Panc1 (cell line): ENCODE results near the gene PRKAG2. TPM values are rescaled to one million over a fixed set of nuclear protein-coding genes. Genes with fewer than 3 reads are reported as not detected.

Experiments used
- ATAC-seq: fragments of 200-7000 bp; cut with Tn5 transposase; 2 replicates; pipeline ENCODE4 v1.9.1; 2020; ENCODE audit warnings: mild to moderate bottlenecking, moderate library complexity
- BruUV-seq: library from RNA; stranded (reverse); fragments of 400-500 nt; replicated peaks from 2 replicates; lab custom pipeline; 2021; lab: Mats Ljungman, UMichigan
- CTCF ChIA-PET: fragments of 300-600 bp; sonication (Branson Sonifier 250); formaldehyde crosslinking; loops from one replicate; lab custom pipeline; 2022; ENCODE audit warnings: antibody characterized with exemption; lab: Charles Lee
- POLR2A ChIA-PET: fragments of 300-600 bp; sonication (Branson Sonifier 250); formaldehyde crosslinking; loops from one replicate; lab custom pipeline; 2022; ENCODE audit warnings: antibody characterized with exemption; lab: Charles Lee
- DNase-seq: peaks from one replicate; pipeline ENCODE4 v3.0.0-alpha.2; 2010; ENCODE audit warnings: low read depth, low spot score
- H3K27ac ChIP-seq: 2 replicates; pipeline ENCODE4 v1.5.1; 2011; ENCODE audit warnings: mild to moderate bottlenecking, low read length, inconsistent platforms
- H3K27me3 ChIP-seq: fragments of 200-500 bp; sonication (Bioruptor generic); 2 replicates; pipeline ENCODE4 v1.6.0; 2014; ENCODE audit warnings: low read length, inconsistent platforms; ENCODE audit not compliant: control insufficient read depth, insufficient read depth
- H3K36me3 ChIP-seq: fragments of 200-500 bp; sonication (Bioruptor generic); 2 replicates; pipeline ENCODE4 v1.5.1; 2014; ENCODE audit warnings: inconsistent platforms, mild to moderate bottlenecking, low read length, moderate library complexity; ENCODE audit not compliant: control insufficient read depth, insufficient read depth
- H3K4me1 ChIP-seq: 2 replicates; pipeline ENCODE4 v1.5.1; 2011; ENCODE audit warnings: inconsistent platforms, mild to moderate bottlenecking, low read length, moderate library complexity; ENCODE audit not compliant: control insufficient read depth, insufficient read depth
- H3K4me3 ChIP-seq, 2 experiments: 2 replicates each; pipeline ENCODE4 v1.5.1; 2011 to 2012; ENCODE audit warnings: low read depth in 2 of 2, low read length in 2 of 2, mild to moderate bottlenecking in 2 of 2, inconsistent platforms in 1 of 2, moderate library complexity in 1 of 2
- H3K9me3 ChIP-seq: fragments of 200-500 bp; sonication (Bioruptor generic); 2 replicates; pipeline ENCODE4 v1.5.1; 2014; ENCODE audit warnings: low read depth, mild to moderate bottlenecking, inconsistent platforms, low read length, moderate library complexity; ENCODE audit not compliant: control insufficient read depth, insufficient read depth
- CTCF ChIP-seq: fragments of 450-650 bp; IDR thresholded peaks from 2 replicates; pipeline ENCODE4 v1.5.1; 2017; ENCODE audit warnings: mild to moderate bottlenecking
- POLR2AphosphoS5 ChIP-seq: IDR thresholded peaks from 2 replicates; pipeline ENCODE4 v1.6.1; 2012; ENCODE audit warnings: mild to moderate bottlenecking, low read depth, low read length, moderate library complexity
- SIN3A ChIP-seq: IDR thresholded peaks from 2 replicates; pipeline ENCODE4 v1.6.1; 2012; ENCODE audit warnings: low read depth, mild to moderate bottlenecking, low read length, moderate library complexity, borderline replicate concordance; ENCODE audit not compliant: insufficient read depth
- TCF7L2 ChIP-seq: IDR thresholded peaks from 2 replicates; pipeline ENCODE4 v1.6.1; 2011; ENCODE audit warnings: mild to moderate bottlenecking, low read depth, low read length, inconsistent platforms
- in situ Hi-C: cut with HindIII; loops from 2 replicates; pipeline ENCODE4 v1.10.0; 2016; ENCODE audit warnings: low sequenced_read_pairs, low pct_unique_long_range_greater_than_20kb
- intact Hi-C: fragments of 100-400 bp; cut with micrococcal nuclease; formaldehyde crosslinking; loops from one replicate; pipeline ENCODE4 v1.10.0; 2022; ENCODE audit not compliant: unreplicated experiment
- total RNA-seq: library from RNA; stranded (reverse); gene quantifications from one replicate; pipeline ENCODE4 v1.2.1, GENCODE V29; 2021; ENCODE audit not compliant: unreplicated experiment
- TF ChIP-seq, protein P1 (sequence below), 2 experiments: IDR thresholded peaks; 2 replicates each; pipeline ENCODE4 v1.6.1; 2011 to 2012; ENCODE audit warnings: low read depth in 2 of 2, control low read depth in 1 of 2, low read length in 1 of 2, mild to moderate bottlenecking in 1 of 2, moderate library complexity in 1 of 2; ENCODE audit not compliant: insufficient read depth in 1 of 2

Gene PRKAG2
- total RNA-seq, 1 experiment from 2014 or later: 71.6 TPM

DNA sequence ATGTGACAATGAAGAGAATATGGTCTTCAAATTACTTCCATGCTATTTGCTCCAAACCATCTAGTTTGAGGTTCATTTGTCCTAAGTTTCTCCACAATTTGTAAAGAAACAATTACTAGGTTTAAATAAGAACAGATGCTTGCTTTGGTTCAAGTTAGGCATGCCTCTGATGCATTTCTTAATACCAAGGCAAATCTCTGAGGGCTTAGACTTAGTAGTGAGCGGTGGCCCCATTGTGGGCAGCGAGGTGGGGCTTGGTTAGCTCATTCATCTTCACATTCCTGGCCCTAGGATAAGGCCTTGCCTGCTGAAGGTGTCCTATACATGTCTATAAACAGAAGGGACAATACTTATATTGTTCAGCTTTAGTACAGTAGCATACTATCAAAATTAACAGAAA is 304.8 kb downstream of the PRKAG2 start:
- CTCF ChIA-PET: interaction anchor here (0.5 kb wide), 1 partner anchor 222 kb away, joined by 3 read pairs; no protein-coding TSS in a partner anchor
- ATAC-seq: no peak
- in situ Hi-C loops (no loop called here), intact Hi-C loops (loop anchor here (5.0 kb wide), 2 partner anchors 55 to 185 kb away; no protein-coding TSS in a partner anchor)
- POLR2A ChIA-PET: no interaction called here
- Histone ChIP-seq H3K27ac (no peak overlapping the region), H3K4me3 (no peak overlapping the region), H3K4me1 (no peaks in the 10 kb centered on the region; the same call in 1 of the 2 replicates), H3K27me3 (no peaks in the 10 kb centered on the region), H3K9me3 (no peaks in the 10 kb centered on the region), H3K36me3 (peaks cover 10% of the 10 kb centered on the region; the same call in 1 of the 2 replicates)
- DNase-seq: no peak
- TF ChIP-seq POLR2AphosphoS5 (no peak), TCF7L2 (no peak), SIN3A (no peak), CTCF (no peak)
- TF ChIP-seq, protein P1, sequence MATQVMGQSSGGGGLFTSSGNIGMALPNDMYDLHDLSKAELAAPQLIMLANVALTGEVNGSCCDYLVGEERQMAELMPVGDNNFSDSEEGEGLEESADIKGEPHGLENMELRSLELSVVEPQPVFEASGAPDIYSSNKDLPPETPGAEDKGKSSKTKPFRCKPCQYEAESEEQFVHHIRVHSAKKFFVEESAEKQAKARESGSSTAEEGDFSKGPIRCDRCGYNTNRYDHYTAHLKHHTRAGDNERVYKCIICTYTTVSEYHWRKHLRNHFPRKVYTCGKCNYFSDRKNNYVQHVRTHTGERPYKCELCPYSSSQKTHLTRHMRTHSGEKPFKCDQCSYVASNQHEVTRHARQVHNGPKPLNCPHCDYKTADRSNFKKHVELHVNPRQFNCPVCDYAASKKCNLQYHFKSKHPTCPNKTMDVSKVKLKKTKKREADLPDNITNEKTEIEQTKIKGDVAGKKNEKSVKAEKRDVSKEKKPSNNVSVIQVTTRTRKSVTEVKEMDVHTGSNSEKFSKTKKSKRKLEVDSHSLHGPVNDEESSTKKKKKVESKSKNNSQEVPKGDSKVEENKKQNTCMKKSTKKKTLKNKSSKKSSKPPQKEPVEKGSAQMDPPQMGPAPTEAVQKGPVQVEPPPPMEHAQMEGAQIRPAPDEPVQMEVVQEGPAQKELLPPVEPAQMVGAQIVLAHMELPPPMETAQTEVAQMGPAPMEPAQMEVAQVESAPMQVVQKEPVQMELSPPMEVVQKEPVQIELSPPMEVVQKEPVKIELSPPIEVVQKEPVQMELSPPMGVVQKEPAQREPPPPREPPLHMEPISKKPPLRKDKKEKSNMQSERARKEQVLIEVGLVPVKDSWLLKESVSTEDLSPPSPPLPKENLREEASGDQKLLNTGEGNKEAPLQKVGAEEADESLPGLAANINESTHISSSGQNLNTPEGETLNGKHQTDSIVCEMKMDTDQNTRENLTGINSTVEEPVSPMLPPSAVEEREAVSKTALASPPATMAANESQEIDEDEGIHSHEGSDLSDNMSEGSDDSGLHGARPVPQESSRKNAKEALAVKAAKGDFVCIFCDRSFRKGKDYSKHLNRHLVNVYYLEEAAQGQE (IDR thresholded peaks at IDR 0.05; ENCODE audit: insufficient read depth in 1 of 2, low read depth in 2 of 2, low read length in 1 of 2): no peak
- BruUV-seq: no TSS peak

GRCh38 chr7:151571471-151571870 is 305.4 kb downstream of the PRKAG2 start:
- ChIA-PET POLR2A (no interaction called here), CTCF (interaction anchor here (0.6 kb wide), 1 partner anchor 49 kb away, joined by 4 read pairs; no protein-coding TSS in a partner anchor)
- DNase-seq: no peak
- Histone ChIP-seq H3K36me3 (peaks cover 10% of the 10 kb centered on the region; the same call in 1 of the 2 replicates), H3K4me1 (no peaks in the 10 kb centered on the region; the same call in 1 of the 2 replicates), H3K27me3 (no peaks in the 10 kb centered on the region), H3K4me3 (no peak overlapping the region), H3K27ac (no peak overlapping the region; the same call in 1 of the 2 replicates), H3K9me3 (no peaks in the 10 kb centered on the region)
- no peak for ATAC-seq
- BruUV-seq: no TSS peak
- TF ChIP-seq SIN3A: no peak
- no peak for TF ChIP-seq CTCF
- no peak for TF ChIP-seq POLR2AphosphoS5
- TF ChIP-seq TCF7L2: no peak
- TF ChIP-seq, protein P1 (IDR thresholded peaks at IDR 0.05; ENCODE audit: insufficient read depth in 1 of 2, low read depth in 2 of 2, low read length in 1 of 2): no peak
- intact Hi-C loops (loop anchor here (5.0 kb wide), 2 partner anchors 56 to 186 kb away; no protein-coding TSS in a partner anchor), in situ Hi-C loops (no loop called here)
